ENCODE data around the gene INTS2. TPM values are rescaled to one million over a fixed set of nuclear protein-coding genes. Genes with fewer than 3 reads are reported as not detected.

The INTS2 gene
- total RNA-seq, 6 experiments from 2014 or later = 8.1 to 10.1 (median 9.5) TPM

DNA sequence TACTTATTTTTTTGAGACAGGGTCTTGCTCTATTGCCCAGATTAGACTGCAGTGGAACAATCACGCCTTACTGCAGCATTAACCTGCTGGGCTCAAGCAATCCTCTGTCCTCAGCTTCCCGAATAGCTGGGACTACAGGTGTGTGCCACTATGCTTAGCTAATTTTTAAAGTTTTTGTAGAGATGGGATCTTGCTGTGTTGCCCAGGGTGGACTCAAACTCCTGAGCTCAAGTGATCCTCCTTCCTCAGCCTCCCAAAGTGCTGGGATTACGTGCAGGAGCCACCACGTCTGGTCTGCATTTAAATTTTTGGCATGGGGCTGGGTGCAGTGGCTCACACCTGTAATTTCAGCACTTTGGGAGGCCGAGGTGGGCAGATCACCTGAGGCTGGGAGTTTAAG is 41.0 kb upstream of the INTS2 start:
- Mint-ChIP-seq H3K4me3 (no peak overlapping the region), H3K36me3 (ENCODE audit: low read depth) (peaks cover under 1% of the 10 kb centered on the region; the same call in 1 of the 2 replicates), H3K4me1 (ENCODE audit: low read depth) (no peaks in the 10 kb centered on the region), H3K27ac (no peak overlapping the region), H3K27me3 (ENCODE audit: insufficient read depth) (no peaks in the 10 kb centered on the region), H3K9me3 (no peaks in the 10 kb centered on the region)
- TF ChIP-seq CTCF (IDR thresholded peaks at IDR 0.05) = no peak
- DNase-seq = no peak

DNA sequence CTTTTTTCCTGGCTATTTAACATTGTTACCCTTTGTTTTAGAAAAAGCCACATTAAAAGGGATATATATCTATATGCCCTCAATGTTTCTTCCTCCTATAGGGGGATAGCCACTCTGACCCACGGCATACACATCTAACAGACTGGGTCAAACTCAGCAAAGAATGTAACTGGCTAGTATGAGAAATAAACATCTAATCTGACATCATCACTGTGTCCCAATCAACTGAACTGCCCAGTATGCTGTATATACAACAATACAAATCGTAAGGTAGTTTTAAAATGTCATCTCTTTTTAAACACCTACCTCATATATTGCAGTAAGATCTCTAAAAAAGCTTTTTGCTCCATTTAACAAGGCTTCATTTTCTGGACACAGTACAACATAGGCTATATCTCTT is 39.9 kb upstream of the INTS2 start:
- Mint-ChIP-seq H3K9me3 (no peaks in the 10 kb centered on the region), H3K27ac (no peak overlapping the region), H3K36me3 (ENCODE audit: low read depth) (peaks cover 5% of the 10 kb centered on the region; the same call in 1 of the 2 replicates), H3K27me3 (ENCODE audit: insufficient read depth) (no peaks in the 10 kb centered on the region), H3K4me1 (ENCODE audit: low read depth) (no peaks in the 10 kb centered on the region), H3K4me3 (no peak overlapping the region)
- no peak for DNase-seq
- TF ChIP-seq CTCF (IDR thresholded peaks at IDR 0.05) = no peak

DNA sequence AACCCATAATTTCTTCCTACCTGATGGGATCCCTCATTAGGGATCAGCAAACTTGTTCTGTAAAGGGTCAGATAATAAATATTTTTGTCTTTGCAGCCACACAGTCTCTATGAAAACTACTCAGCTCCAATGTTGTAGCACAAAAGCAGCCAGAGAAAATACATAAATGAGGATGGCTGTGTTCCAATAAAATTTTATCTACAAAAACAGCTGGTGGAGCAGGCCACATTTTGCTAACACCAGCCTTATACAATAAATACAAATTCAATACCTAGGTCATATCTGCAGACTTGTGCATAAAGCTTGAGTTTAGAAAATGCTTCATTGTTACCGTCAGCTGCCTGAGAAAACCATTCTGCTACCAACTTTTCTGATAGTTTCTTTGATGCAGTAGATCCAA is 38.4 kb upstream of the INTS2 start:
- Mint-ChIP-seq H3K9me3 (no peaks in the 10 kb centered on the region), H3K27ac (no peak overlapping the region), H3K4me1 (ENCODE audit: low read depth) (no peaks in the 10 kb centered on the region), H3K36me3 (ENCODE audit: low read depth) (peaks cover 5% of the 10 kb centered on the region; the same call in 1 of the 2 replicates), H3K4me3 (no peak overlapping the region), H3K27me3 (ENCODE audit: insufficient read depth) (no peaks in the 10 kb centered on the region)
- no peak for TF ChIP-seq CTCF (IDR thresholded peaks at IDR 0.05)
- no peak for DNase-seq

GRCh38 chr17:61955619-61956018 is 27.8 kb upstream of the INTS2 start:
- Mint-ChIP-seq H3K27me3 (ENCODE audit: insufficient read depth) (no peaks in the 10 kb centered on the region; the same call in 1 of the 2 replicates), H3K4me3 (no peak overlapping the region), H3K36me3 (ENCODE audit: low read depth) (peaks cover 22% of the 10 kb centered on the region), H3K9me3 (no peaks in the 10 kb centered on the region), H3K4me1 (ENCODE audit: low read depth) (no peaks in the 10 kb centered on the region), H3K27ac (no peak overlapping the region)
- no peak for TF ChIP-seq CTCF (IDR thresholded peaks at IDR 0.05)
- no peak for DNase-seq

- DNase-seq = no peak
- peaks cover 23% of the 10 kb centered on the region for H3K4me1 Mint-ChIP-seq (ENCODE audit: low read depth)
- peaks cover 20% of the 10 kb centered on the region for H3K36me3 Mint-ChIP-seq (ENCODE audit: low read depth)
- H3K27me3 Mint-ChIP-seq (ENCODE audit: insufficient read depth) = no peaks in the 10 kb centered on the region; the same call in 1 of the 2 replicates
- no peak for TF ChIP-seq CTCF (IDR thresholded peaks at IDR 0.05)
- no peak overlapping the region for H3K27ac Mint-ChIP-seq
- no peak overlapping the region for H3K4me3 Mint-ChIP-seq
- no peaks in the 10 kb centered on the region for H3K9me3 Mint-ChIP-seq
Observed at GRCh38 chr17:61947367-61948078, 19.7 kb upstream of the INTS2 start.
